HG02678 (cell line): Measurements from ENCODE around the gene POSTN.

ENCODE experiments used
- ATAC-seq: cut with Tn5 transposase; IDR thresholded peaks from one replicate; pipeline ENCODE4 v1.9.1; 2021; ENCODE audit warnings: mild to moderate bottlenecking, moderate library complexity; ENCODE audit not compliant: unreplicated experiment

Gene POSTN

GRCh38 chr13:37526710-37527473, 71.7 kb downstream of the POSTN start:
- ATAC-seq: no peak

GRCh38 chr13:37515226-37515625, 83.3 kb downstream of the POSTN start:
- no peak for ATAC-seq
